OCI-LY1 (cell line): ENCODE measurements around the gene TMEM176B.

Experiments
- CTCF ChIP-seq: fragments of 200-600 bp; sonication (generic), shearing (Covaris generic); IDR thresholded peaks from 2 replicates; pipeline ENCODE4 v1.5.1; 2017; ENCODE audit warnings: mild to moderate bottlenecking, antibody characterized with exemption, low read length, moderate library complexity, mixed read lengths
- EZH2 ChIP-seq: fragments of 200-600 bp; sonication (generic), shearing (Covaris generic); IDR thresholded peaks from 2 replicates; pipeline ENCODE4 v1.8.0; 2017; ENCODE audit warnings: borderline replicate concordance, mixed run types, mild to moderate bottlenecking, antibody characterized with exemption, low read length, moderate library complexity, mixed read lengths

DNA sequence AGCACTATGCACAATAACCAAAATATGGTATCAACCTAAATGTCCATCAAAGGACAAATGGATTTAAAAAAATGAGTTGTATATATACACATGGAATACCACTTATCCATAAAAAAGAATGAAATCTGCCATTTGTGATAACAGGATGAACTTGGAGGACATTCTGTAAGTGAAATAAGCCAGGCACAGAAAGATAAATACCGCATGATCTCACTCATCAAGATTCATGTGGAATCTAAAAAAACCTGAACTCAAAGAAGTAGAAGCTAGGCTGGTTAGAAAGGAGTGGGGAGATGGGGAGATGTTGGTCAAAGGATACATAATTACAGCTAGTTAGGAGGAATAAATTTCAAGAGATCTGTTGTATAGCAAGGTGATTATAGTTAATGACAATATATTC lies 34.9 kb upstream of the TMEM176B start:
- TF ChIP-seq CTCF (no peak), EZH2 (no peak)
